ENCODE measurements around the gene SORT1.
A peak's percentile ranks its signal among the peaks of the same experiment; 100 is the strongest.

DNA sequence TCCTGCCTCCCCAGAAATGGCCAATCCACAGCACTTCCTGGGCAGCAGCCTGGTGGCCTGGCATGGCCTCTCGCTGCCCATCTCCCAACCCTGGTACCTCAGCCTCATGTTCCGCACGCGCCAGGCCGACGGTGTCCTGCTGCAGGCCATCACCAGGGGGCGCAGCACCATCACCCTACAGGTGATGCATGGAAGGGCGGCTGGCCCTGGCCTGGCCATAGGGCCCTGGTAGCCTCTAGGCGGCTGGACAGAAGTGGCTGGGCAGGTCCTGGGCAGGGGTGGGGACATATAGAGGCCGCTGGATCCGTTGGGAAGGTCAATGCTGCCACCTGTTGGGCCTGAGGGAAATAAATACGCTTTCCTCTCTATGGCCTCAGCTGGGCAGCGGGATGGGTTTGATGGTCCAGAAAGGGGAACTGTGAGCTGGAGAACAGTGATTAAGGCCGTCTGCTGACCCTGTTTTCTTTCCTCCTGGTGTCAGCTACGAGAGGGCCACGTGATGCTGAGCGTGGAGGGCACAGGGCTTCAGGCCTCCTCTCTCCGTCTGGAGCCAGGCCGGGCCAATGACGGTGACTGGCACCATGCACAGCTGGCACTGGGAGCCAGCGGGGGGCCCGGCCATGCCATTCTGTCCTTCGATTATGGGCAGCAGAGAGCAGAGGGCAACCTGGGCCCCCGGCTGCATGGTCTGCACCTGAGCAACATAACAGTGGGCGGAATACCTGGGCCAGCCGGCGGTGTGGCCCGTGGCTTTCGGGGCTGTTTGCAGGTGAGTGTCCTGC is 133.9 kb downstream of the SORT1 start:
- TF ChIP-seq, protein P1, sequence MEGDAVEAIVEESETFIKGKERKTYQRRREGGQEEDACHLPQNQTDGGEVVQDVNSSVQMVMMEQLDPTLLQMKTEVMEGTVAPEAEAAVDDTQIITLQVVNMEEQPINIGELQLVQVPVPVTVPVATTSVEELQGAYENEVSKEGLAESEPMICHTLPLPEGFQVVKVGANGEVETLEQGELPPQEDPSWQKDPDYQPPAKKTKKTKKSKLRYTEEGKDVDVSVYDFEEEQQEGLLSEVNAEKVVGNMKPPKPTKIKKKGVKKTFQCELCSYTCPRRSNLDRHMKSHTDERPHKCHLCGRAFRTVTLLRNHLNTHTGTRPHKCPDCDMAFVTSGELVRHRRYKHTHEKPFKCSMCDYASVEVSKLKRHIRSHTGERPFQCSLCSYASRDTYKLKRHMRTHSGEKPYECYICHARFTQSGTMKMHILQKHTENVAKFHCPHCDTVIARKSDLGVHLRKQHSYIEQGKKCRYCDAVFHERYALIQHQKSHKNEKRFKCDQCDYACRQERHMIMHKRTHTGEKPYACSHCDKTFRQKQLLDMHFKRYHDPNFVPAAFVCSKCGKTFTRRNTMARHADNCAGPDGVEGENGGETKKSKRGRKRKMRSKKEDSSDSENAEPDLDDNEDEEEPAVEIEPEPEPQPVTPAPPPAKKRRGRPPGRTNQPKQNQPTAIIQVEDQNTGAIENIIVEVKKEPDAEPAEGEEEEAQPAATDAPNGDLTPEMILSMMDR (IDR thresholded peaks at IDR 0.05) = peak; percentile 79 to 100 (median 98)
- no peak for TF ChIP-seq POLR2A (IDR thresholded peaks at IDR 0.05)
